SK-N-SH treated with all-trans-retinoic acid at 6 μM for 48 hours (cell line): ENCODE results near the gene DBI.

Experiments used
- ARNTL ChIP-seq: fragments of 450-650 bp; formaldehyde crosslinking; IDR thresholded peaks from 2 replicates; pipeline ENCODE4 v1.5.0; 2020; ENCODE audit warnings: low read depth, mild to moderate bottlenecking, moderate library complexity, borderline replicate concordance
- CSDC2 ChIP-seq: fragments of 250-450 bp; sonication (Bioruptor Pico); IDR thresholded peaks from 2 replicates; pipeline ENCODE4 v1.5.0; 2020; ENCODE audit warnings: mild to moderate bottlenecking, moderate library complexity
- GLIS3 ChIP-seq: fragments of 250-450 bp; sonication (Bioruptor Pico); IDR thresholded peaks from 2 replicates; pipeline ENCODE4 v1.5.0; 2020; ENCODE audit warnings: mild to moderate bottlenecking, moderate library complexity
- ISL1 ChIP-seq: fragments of 250-450 bp; sonication (Bioruptor Pico); IDR thresholded peaks from 2 replicates; pipeline ENCODE4 v2.1.2; 2022; ENCODE audit warnings: mild to moderate bottlenecking, moderate library complexity
- RARB ChIP-seq: fragments of 250-450 bp; sonication (Bioruptor Pico); IDR thresholded peaks from 2 replicates; pipeline ENCODE4 v1.8.0; 2021; ENCODE audit warnings: mild to moderate bottlenecking, moderate library complexity
- SNAI2 ChIP-seq: fragments of 250-450 bp; sonication (Bioruptor Pico); IDR thresholded peaks from 2 replicates; pipeline ENCODE4 v1.5.0; 2020; ENCODE audit warnings: mild to moderate bottlenecking, moderate library complexity
- TCF4 ChIP-seq: fragments of 250-450 bp; sonication (Bioruptor Pico); IDR thresholded peaks from 2 replicates; pipeline ENCODE4 v1.8.0; 2021; ENCODE audit warnings: mild to moderate bottlenecking, moderate library complexity, borderline replicate concordance
- TOX ChIP-seq: fragments of 250-450 bp; sonication (Bioruptor Pico); IDR thresholded peaks from 2 replicates; pipeline ENCODE4 v1.8.0; 2021; ENCODE audit warnings: mild to moderate bottlenecking, moderate library complexity, borderline replicate concordance
- ZFP3 ChIP-seq: fragments of 250-450 bp; sonication (Bioruptor Pico); IDR thresholded peaks from 2 replicates; pipeline ENCODE4 v1.5.0; 2020; ENCODE audit warnings: mild to moderate bottlenecking, moderate library complexity
- ZNF8 ChIP-seq: fragments of 450-650 bp; formaldehyde crosslinking; IDR thresholded peaks from 2 replicates; pipeline ENCODE4 v1.5.0; 2020; ENCODE audit warnings: mild to moderate bottlenecking, moderate library complexity
- TF ChIP-seq, protein P1 (sequence below): fragments of 250-450 bp; sonication (Bioruptor Pico); IDR thresholded peaks from 2 replicates; pipeline ENCODE4 v1.5.1; 2020; ENCODE audit warnings: low read depth, mild to moderate bottlenecking, moderate library complexity
- TF ChIP-seq, protein P2 (sequence below): fragments of 250-450 bp; sonication (Bioruptor Pico); IDR thresholded peaks from 2 replicates; pipeline ENCODE4 v1.5.1; 2021; ENCODE audit warnings: mild to moderate bottlenecking, moderate library complexity
- TF ChIP-seq, protein P3 (sequence below): fragments of 250-450 bp; sonication (Bioruptor Pico); IDR thresholded peaks from 2 replicates; pipeline ENCODE4 v1.8.0; 2021; ENCODE audit warnings: low read depth, mild to moderate bottlenecking, moderate library complexity, borderline replicate concordance

DNA sequence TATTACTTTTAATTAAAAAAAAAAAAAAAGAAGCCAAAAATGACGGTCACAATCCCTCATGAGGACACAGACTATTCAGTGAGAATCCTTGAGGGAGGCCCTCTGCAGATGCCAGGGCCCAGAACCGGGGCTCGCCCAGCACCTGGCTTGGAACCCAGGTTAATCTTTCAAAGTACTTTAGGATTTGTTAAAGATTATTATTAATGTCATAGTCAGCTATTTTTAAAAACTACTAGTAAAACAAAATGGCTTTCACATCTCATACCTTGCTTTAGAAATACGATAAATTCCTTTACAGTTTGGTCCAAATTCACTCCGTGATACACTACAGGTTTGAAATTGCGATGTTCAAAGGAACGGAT lies 27.2 kb upstream of the DBI start:
- TF ChIP-seq TOX (CRISPR knock-in tag): no peak
- no peak for TF ChIP-seq ARNTL (CRISPR knock-in tag)
- TF ChIP-seq SNAI2: no peak
- TF ChIP-seq CSDC2: no peak
- TF ChIP-seq, protein P1, sequence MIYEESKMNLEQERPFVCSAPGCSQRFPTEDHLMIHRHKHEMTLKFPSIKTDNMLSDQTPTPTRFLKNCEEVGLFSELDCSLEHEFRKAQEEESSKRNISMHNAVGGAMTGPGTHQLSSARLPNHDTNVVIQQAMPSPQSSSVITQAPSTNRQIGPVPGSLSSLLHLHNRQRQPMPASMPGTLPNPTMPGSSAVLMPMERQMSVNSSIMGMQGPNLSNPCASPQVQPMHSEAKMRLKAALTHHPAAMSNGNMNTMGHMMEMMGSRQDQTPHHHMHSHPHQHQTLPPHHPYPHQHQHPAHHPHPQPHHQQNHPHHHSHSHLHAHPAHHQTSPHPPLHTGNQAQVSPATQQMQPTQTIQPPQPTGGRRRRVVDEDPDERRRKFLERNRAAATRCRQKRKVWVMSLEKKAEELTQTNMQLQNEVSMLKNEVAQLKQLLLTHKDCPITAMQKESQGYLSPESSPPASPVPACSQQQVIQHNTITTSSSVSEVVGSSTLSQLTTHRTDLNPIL (CRISPR knock-in tag): no peak
- no peak for TF ChIP-seq ISL1 (CRISPR knock-in tag)
- TF ChIP-seq TCF4 (CRISPR knock-in tag): no peak
- no peak for TF ChIP-seq ZNF8
- no peak for TF ChIP-seq RARB
- TF ChIP-seq GLIS3 (CRISPR knock-in tag): no peak
- TF ChIP-seq ZFP3: no peak
- TF ChIP-seq, protein P2, sequence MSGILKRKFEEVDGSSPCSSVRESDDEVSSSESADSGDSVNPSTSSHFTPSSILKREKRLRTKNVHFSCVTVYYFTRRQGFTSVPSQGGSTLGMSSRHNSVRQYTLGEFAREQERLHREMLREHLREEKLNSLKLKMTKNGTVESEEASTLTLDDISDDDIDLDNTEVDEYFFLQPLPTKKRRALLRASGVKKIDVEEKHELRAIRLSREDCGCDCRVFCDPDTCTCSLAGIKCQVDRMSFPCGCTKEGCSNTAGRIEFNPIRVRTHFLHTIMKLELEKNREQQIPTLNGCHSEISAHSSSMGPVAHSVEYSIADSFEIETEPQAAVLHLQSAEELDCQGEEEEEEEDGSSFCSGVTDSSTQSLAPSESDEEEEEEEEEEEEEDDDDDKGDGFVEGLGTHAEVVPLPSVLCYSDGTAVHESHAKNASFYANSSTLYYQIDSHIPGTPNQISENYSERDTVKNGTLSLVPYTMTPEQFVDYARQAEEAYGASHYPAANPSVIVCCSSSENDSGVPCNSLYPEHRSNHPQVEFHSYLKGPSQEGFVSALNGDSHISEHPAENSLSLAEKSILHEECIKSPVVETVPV (CRISPR knock-in tag): no peak
- TF ChIP-seq, protein P3, sequence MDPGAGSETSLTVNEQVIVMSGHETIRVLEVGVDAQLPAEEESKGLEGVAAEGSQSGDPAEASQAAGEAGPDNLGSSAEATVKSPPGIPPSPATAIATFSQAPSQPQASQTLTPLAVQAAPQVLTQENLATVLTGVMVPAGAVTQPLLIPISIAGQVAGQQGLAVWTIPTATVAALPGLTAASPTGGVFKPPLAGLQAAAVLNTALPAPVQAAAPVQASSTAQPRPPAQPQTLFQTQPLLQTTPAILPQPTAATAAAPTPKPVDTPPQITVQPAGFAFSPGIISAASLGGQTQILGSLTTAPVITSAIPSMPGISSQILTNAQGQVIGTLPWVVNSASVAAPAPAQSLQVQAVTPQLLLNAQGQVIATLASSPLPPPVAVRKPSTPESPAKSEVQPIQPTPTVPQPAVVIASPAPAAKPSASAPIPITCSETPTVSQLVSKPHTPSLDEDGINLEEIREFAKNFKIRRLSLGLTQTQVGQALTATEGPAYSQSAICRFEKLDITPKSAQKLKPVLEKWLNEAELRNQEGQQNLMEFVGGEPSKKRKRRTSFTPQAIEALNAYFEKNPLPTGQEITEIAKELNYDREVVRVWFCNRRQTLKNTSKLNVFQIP: no peak
